GM23248 (cell line): ENCODE data around the gene POU5F2.

ENCODE experiments used
- EZH2 ChIP-seq: fragments of 200-600 bp; sonication (generic); IDR thresholded peaks from 2 replicates; pipeline ENCODE4 v1.6.1; 2018; ENCODE audit warnings: antibody characterized with exemption, mild to moderate bottlenecking; ENCODE audit not compliant: insufficient read depth, poor library complexity, severe bottlenecking
- EZH2phosphoT487 ChIP-seq: fragments of 200-600 bp; sonication (generic); IDR thresholded peaks from 2 replicates; pipeline ENCODE4 v1.6.1; 2018; ENCODE audit warnings: antibody characterized with exemption, moderate library complexity, mild to moderate bottlenecking, low read depth; ENCODE audit not compliant: insufficient read depth

DNA sequence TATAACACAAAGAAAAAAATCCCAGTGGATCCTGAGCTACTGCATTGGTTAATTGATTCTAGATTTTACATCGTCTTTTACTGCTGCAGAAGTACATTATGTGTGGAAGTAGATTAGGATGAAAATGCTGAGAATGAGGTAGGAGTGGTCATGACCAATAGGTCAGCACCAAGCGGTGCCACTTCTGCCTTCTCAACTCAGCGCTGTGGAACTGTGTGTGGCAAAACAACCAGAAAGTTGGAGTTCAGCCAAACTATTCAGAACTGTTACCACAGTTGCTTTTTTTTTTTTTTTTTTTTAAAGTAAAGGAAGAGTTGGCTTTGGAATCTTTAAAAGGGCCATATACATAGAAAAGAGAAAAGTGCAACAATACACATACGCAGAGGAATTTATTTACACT, 24.2 kb downstream of the POU5F2 start:
- TF ChIP-seq EZH2: no peak
- TF ChIP-seq EZH2phosphoT487: no peak
